Effector memory CD4-positive, alpha-beta T cell (primary cell): ENCODE data around the gene MKI67.

Source experiments
- DNase-seq, 3 donors: peaks; one replicate each; pipeline ENCODE4 v3.0.0-alpha.2; 2020
- H3K27ac ChIP-seq: 2 replicates; pipeline ENCODE4 v1.7.0; 2013; ENCODE audit warnings: mild to moderate bottlenecking, low read length, moderate library complexity; ENCODE audit not compliant: insufficient read depth, poor library complexity, severe bottlenecking
- H3K27me3 ChIP-seq: replicated peaks from 2 replicates; pipeline ENCODE4 v1.7.0; 2013; ENCODE audit warnings: mild to moderate bottlenecking, low read length; ENCODE audit not compliant: insufficient read depth, control insufficient read depth, poor library complexity, severe bottlenecking
- H3K36me3 ChIP-seq: 2 replicates; pipeline ENCODE4 v1.7.0; 2013; ENCODE audit warnings: mild to moderate bottlenecking, low read length, moderate library complexity; ENCODE audit not compliant: control insufficient read depth, insufficient read depth
- H3K4me1 ChIP-seq: 2 replicates; pipeline ENCODE4 v1.7.0; 2013; ENCODE audit warnings: low read length, mild to moderate bottlenecking; ENCODE audit not compliant: control insufficient read depth, insufficient read depth, poor library complexity, severe bottlenecking
- H3K4me3 ChIP-seq: 2 replicates; pipeline ENCODE4 v1.7.0; 2013; ENCODE audit warnings: low read length, low read depth, mild to moderate bottlenecking; ENCODE audit not compliant: insufficient read depth, poor library complexity, severe bottlenecking
- H3K9me3 ChIP-seq: 2 replicates; pipeline ENCODE4 v1.7.0; 2013; ENCODE audit warnings: mild to moderate bottlenecking, low read length, moderate library complexity; ENCODE audit not compliant: control insufficient read depth

The MKI67 gene

DNA sequence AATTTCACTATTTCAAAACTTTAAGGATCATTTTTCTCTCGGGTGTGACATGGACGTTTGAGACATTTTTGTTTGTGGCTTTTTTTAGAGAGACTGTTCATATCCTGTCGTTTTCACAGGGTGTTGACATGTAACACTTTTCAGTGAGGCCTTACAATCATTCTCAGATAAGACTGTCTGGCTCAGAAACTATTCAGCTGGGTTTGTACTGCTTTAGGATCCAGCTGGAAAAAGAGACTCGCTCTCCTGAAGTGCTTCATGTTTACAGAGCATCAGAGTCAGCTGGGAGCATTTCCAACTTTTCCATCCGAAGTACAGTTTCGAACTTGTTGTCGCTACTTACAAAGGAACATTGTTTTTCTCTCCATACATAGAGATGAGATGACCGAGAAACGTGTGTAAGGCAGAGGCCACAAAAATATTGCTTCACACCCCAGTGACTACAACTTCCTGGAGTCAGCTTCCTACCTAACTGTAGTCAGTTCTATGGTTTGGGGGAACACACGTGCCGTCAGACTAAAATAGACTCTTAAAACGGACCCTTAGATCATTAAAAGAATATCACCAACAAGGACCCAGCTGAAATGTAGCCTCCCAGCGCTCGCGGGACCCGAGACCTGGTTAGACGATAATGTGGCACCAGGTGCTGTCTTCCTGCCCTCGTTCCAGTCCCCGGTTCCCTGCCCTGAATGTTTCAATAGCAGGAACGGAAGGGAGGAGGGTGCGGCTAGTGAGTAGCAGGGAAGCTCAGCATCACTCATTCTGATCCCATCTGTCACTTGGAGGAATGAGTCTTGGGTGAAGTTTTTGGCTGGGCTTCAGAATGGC lies 78.0 kb downstream of the MKI67 start:
- H3K4me1 ChIP-seq = peaks cover 40% of the 10 kb centered on the region
- H3K27ac ChIP-seq = peak overlapping the region; percentile 79
- DNase-seq = no peak
- H3K36me3 ChIP-seq = peaks cover 26% of the 10 kb centered on the region
- peak overlapping the region; percentile 57 for H3K4me3 ChIP-seq
- no peaks in the 10 kb centered on the region for H3K9me3 ChIP-seq
- no peaks in the 10 kb centered on the region for H3K27me3 ChIP-seq

DNA sequence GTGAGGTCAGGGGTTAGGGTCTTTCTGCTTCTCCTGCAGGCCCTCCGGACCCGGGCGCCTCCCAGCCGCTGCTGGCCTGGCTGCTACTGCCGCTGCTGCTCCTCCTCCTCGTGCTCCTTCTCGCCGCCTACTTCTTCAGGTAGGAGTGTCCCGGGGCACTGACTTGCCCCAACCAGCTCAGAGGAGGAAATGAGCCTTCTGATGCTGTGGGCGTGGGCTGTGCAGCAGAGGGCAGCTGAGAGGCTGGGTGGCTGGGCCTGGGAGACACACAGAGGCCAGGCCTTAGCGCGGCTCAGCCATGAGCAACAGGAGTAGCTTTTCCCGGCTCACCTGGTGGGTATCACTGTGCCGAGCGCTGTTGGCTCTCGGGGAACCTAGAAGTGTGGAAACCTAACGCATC lies 78.9 kb downstream of the MKI67 start:
- peaks cover 40% of the 10 kb centered on the region for H3K4me1 ChIP-seq
- H3K27ac ChIP-seq = peak overlapping the region; percentile 79
- H3K4me3 ChIP-seq = peak overlapping the region; percentile 57
- peak; percentile 69 to 77 (median 74) for DNase-seq
- H3K9me3 ChIP-seq = no peaks in the 10 kb centered on the region
- H3K36me3 ChIP-seq = peaks cover 19% of the 10 kb centered on the region
- no peaks in the 10 kb centered on the region for H3K27me3 ChIP-seq

DNA sequence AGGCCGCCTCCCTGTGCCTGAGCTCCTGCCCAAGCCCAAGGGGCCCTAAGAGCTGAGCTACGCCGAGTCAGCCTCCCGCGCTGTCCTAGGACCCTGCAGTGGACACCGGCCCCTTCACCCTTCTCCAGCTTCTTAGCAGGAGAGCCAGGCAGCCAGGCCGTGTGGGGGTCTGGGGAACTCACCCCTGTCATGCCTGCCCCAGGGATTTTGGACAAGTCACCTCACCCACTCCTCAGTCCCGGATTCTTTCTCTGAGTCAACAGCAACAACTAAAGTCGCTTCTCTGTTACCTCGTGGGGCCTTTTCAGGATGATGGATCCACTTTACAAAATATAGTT lies 79.3 kb downstream of the MKI67 start:
- peak overlapping the region; percentile 79 for H3K27ac ChIP-seq
- no peak for DNase-seq
- H3K36me3 ChIP-seq = peaks cover 15% of the 10 kb centered on the region
- H3K27me3 ChIP-seq = no peaks in the 10 kb centered on the region
- peak overlapping the region; percentile 57 for H3K4me3 ChIP-seq
- H3K9me3 ChIP-seq = no peaks in the 10 kb centered on the region
- peaks cover 40% of the 10 kb centered on the region for H3K4me1 ChIP-seq
